ENCODE measurements around the gene CDK15.

CDK15 gene

GRCh38 chr2:201900362-201900761, 94.0 kb downstream of the CDK15 start:
- no peaks in the 10 kb centered on the region for H3K9me2 ChIP-seq (replicated peaks; ENCODE audit: insufficient read depth, low read length)
- H3K4me2 ChIP-seq (ENCODE audit: low read depth, low read length, poor library complexity, severe bottlenecking): no peak overlapping the region
- no peaks in the 10 kb centered on the region for H3F3A ChIP-seq (ENCODE audit: insufficient read depth)
- H3K27ac ChIP-seq (ENCODE audit: low read depth, low read length): no peak overlapping the region
- no peaks in the 10 kb centered on the region for H4K20me1 ChIP-seq (ENCODE audit: low read depth, low read length)
- no peak for TF ChIP-seq EZH2phosphoT487 (conservative IDR thresholded peaks at IDR 0.05; ENCODE audit: low read length)
- TF ChIP-seq CTCF (IDR thresholded peaks at IDR 0.05; ENCODE audit: insufficient read depth, low read length, poor library complexity, severe bottlenecking): no peak
- no peak overlapping the region for H3K9ac ChIP-seq (ENCODE audit: low read length)
- no peaks in the 10 kb centered on the region for H3K36me3 ChIP-seq (ENCODE audit: low read length)
- no peak overlapping the region for H3K4me3 ChIP-seq (ENCODE audit: insufficient read depth, low read length, poor library complexity, severe bottlenecking)
- no peaks in the 10 kb centered on the region for H3K9me3 ChIP-seq (ENCODE audit: insufficient read depth, low read length)
- H3K27me3 ChIP-seq (ENCODE audit: low read length): no peaks in the 10 kb centered on the region
- no peaks in the 10 kb centered on the region for H3K79me2 ChIP-seq (ENCODE audit: insufficient read depth, low read length)
- H2AFZ ChIP-seq (ENCODE audit: low read depth, low read length, severe bottlenecking): no peak overlapping the region

- no peak overlapping the region for H3K27ac ChIP-seq (ENCODE audit: low read depth, low read length)
- H3K9me3 ChIP-seq (ENCODE audit: insufficient read depth, low read length): no peaks in the 10 kb centered on the region
- no peaks in the 10 kb centered on the region for H3F3A ChIP-seq (ENCODE audit: insufficient read depth)
- no peaks in the 10 kb centered on the region for H4K20me1 ChIP-seq (ENCODE audit: low read depth, low read length)
- H3K9me2 ChIP-seq (replicated peaks; ENCODE audit: insufficient read depth, low read length): no peaks in the 10 kb centered on the region
- H3K4me2 ChIP-seq (ENCODE audit: low read depth, low read length, poor library complexity, severe bottlenecking): no peak overlapping the region
- no peaks in the 10 kb centered on the region for H3K36me3 ChIP-seq (ENCODE audit: low read length)
- no peak overlapping the region for H3K9ac ChIP-seq (ENCODE audit: low read length)
- H3K79me2 ChIP-seq (ENCODE audit: insufficient read depth, low read length): no peaks in the 10 kb centered on the region
- H2AFZ ChIP-seq (ENCODE audit: low read depth, low read length, severe bottlenecking): no peak overlapping the region
- H3K27me3 ChIP-seq (ENCODE audit: low read length): no peaks in the 10 kb centered on the region
- TF ChIP-seq CTCF (IDR thresholded peaks at IDR 0.05; ENCODE audit: insufficient read depth, low read length, poor library complexity, severe bottlenecking) (no peak), EZH2phosphoT487 (conservative IDR thresholded peaks at IDR 0.05; ENCODE audit: low read length) (no peak)
- no peak overlapping the region for H3K4me3 ChIP-seq (ENCODE audit: insufficient read depth, low read length, poor library complexity, severe bottlenecking)
Observed at GRCh38 chr2:201901786-201902185, 95.4 kb downstream of the CDK15 start.

- H3F3A ChIP-seq (ENCODE audit: insufficient read depth): no peaks in the 10 kb centered on the region
Observed at GRCh38 chr2:201904538-201905420, 98.4 kb downstream of the CDK15 start.

More at GRCh38 chr2:201904538-201905420, 98.4 kb downstream of the CDK15 start:
- Histone ChIP-seq H3K4me2 (ENCODE audit: low read depth, low read length, poor library complexity, severe bottlenecking) (no peak overlapping the region), H2AFZ (ENCODE audit: low read depth, low read length, severe bottlenecking) (no peak overlapping the region), H3K27me3 (ENCODE audit: low read length) (no peaks in the 10 kb centered on the region), H3K36me3 (ENCODE audit: low read length) (no peaks in the 10 kb centered on the region), H3K4me3 (ENCODE audit: insufficient read depth, low read length, poor library complexity, severe bottlenecking) (no peak overlapping the region), H3K9me3 (ENCODE audit: insufficient read depth, low read length) (no peaks in the 10 kb centered on the region), H3K9me2 (replicated peaks; ENCODE audit: insufficient read depth, low read length) (no peaks in the 10 kb centered on the region), H3K27ac (ENCODE audit: low read depth, low read length) (no peak overlapping the region), H4K20me1 (ENCODE audit: low read depth, low read length) (no peaks in the 10 kb centered on the region), H3K9ac (ENCODE audit: low read length) (no peak overlapping the region), H3K79me2 (ENCODE audit: insufficient read depth, low read length) (no peaks in the 10 kb centered on the region)
- no peak for TF ChIP-seq EZH2phosphoT487 (conservative IDR thresholded peaks at IDR 0.05; ENCODE audit: low read length)
- TF ChIP-seq CTCF (IDR thresholded peaks at IDR 0.05; ENCODE audit: insufficient read depth, low read length, poor library complexity, severe bottlenecking): no peak

All from SU-DHL-6 (cell line).